NCI-H1105 (cell line): ENCODE measurements around the gene LMF1.

Experiments
- DNase-seq: peaks from one replicate; lab custom pipeline; 2025; lab: John Stamatoyannopoulos, UW

LMF1 gene

GRCh38 chr16:984736-985636 is 14.2 kb upstream of the LMF1 start:
- DNase-seq = no peak

- DNase-seq = no peak
Observed at GRCh38 chr16:984121-984694, 13.4 kb upstream of the LMF1 start.

GRCh38 chr16:983044-984030 is 12.6 kb upstream of the LMF1 start:
- no peak for DNase-seq

- DNase-seq = no peak
Observed at GRCh38 chr16:982145-983043, 11.6 kb upstream of the LMF1 start.

GRCh38 chr16:981695-982144 is 10.9 kb upstream of the LMF1 start, which contains the start of gene SOX8:
SOX8 (plus strand) TSS chr16:981770; CDS start chr16:981923, 153 bp downstream.
- DNase-seq = no peak

- DNase-seq = no peak
Observed at GRCh38 chr16:980595-980854, 9.7 kb upstream of the LMF1 start.

- DNase-seq = no peak
Observed at GRCh38 chr16:979859-980594, 9.2 kb upstream of the LMF1 start.

- no peak for DNase-seq
Observed at GRCh38 chr16:979147-979546, 8.4 kb upstream of the LMF1 start.

- DNase-seq = no peak
Observed at GRCh38 chr16:978403-978802, 7.6 kb upstream of the LMF1 start.

- no peak for DNase-seq
Observed at GRCh38 chr16:977896-978295, 7.1 kb upstream of the LMF1 start.

GRCh38 chr16:977081-977701 is 6.4 kb upstream of the LMF1 start:
- no peak for DNase-seq

- DNase-seq = no peak
Observed at GRCh38 chr16:976389-976931, 5.7 kb upstream of the LMF1 start.

GRCh38 chr16:975291-975690 is 4.5 kb upstream of the LMF1 start:
- DNase-seq = no peak

GRCh38 chr16:974611-975261 is 4.0 kb upstream of the LMF1 start:
- DNase-seq = no peak

GRCh38 chr16:974001-974601 is 3.3 kb upstream of the LMF1 start:
- no peak for DNase-seq

- no peak for DNase-seq
Observed at GRCh38 chr16:973366-973765, 2.6 kb upstream of the LMF1 start.

- DNase-seq = no peak
Observed at GRCh38 chr16:972316-973002, 1.7 kb upstream of the LMF1 start.

- DNase-seq = no peak
Observed at GRCh38 chr16:971981-972315, 1.2 kb upstream of the LMF1 start.

- no peak for DNase-seq
Observed at GRCh38 chr16:971582-971905, 760 bp upstream of the LMF1 start.
